Head of caudate nucleus (tissue), 42 donors: Measurements from ENCODE around the gene KIAA0513.

Source experiments
- DNase-seq, 42 donors: peaks; one replicate each; pipeline versions ENCODE4 v3.0.0 to v3.0.0-alpha.2; 2020 to 2021; ENCODE audit warnings: mixed read lengths in 7 of 42
- intact Hi-C: fragments of 100-400 bp; cut with DNase I; formaldehyde crosslinking; loops from one replicate; pipeline ENCODE4 v1.15.0; 2022

Gene KIAA0513

GRCh38 chr16:85027349-85027957 is at the start of gene KIAA0513:
KIAA0513 (plus strand) TSS chr16:85027795; CDS start chr16:85067072, 39,277 bp downstream.
- intact Hi-C loops: no loop called here
- peak; percentile 86 to 99 (median 96) for DNase-seq

GRCh38 chr16:84979516-84979915 is 48.1 kb upstream of the KIAA0513 start:
- no peak for DNase-seq
- intact Hi-C loops: no loop called here

- DNase-seq: peak in 3 of 42 donors; percentile 14 to 53 (median 40)
- intact Hi-C loops: no loop called here
Observed at GRCh38 chr16:84982434-84982833, 45.2 kb upstream of the KIAA0513 start.

DNA sequence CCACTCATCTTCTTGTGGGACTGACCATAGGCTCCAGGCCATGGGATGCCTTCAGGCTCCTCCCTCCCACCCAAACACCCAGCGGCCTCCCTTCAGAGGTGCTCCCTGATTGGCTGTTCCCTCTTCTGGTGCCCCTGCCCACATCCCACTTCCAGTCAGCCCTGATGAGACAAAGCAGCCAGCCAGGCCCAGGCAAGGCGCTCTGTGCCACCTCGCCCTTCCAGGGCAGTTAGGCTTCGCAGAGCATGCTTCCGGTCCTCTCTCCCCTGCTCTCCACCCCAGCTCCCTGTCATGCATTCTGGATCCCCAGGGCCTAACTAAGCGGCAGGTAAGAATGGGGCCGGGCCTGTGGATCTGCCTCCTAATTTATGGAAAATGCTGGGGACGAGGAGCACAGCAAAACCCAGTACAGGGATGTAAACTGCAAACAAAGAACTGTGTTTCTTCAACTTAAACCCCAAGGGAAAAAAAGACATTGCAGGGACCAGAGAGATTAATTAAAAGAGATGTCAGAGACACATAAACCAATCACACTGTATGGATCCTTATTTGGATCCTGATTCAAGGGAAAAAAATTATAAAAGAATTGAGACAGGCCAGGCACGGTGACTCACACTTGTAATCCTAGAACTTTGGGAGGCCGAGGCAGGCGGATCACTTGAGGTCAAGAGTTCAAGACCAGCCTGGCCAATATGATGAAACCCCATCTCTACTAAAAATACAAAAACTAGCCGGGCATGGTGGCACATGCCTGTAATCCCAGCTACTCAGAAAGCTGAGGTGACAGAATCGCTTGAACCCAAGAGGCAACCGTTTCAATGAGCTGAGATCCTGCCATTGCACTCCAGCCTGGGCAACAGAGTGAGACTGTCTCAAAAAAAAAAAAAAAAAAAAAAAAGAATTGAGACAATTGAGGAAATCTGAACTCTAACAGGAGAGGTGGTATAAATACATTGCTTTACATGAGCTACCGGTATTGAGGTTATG is 42.2 kb upstream of the KIAA0513 start:
- intact Hi-C loops: no loop called here
- no peak for DNase-seq

- intact Hi-C loops: no loop called here
- DNase-seq: peak in 41 of 42 donors; percentile 30 to 83 (median 60)
Observed at GRCh38 chr16:84986102-84986501, 41.5 kb upstream of the KIAA0513 start.

GRCh38 chr16:84986879-84987278 is 40.7 kb upstream of the KIAA0513 start:
- no peak for DNase-seq

GRCh38 chr16:84988328-84989080 is 39.1 kb upstream of the KIAA0513 start:
- intact Hi-C loops: no loop called here
- DNase-seq: peak in 2 of 42 donors; percentile 29 to 35

More at GRCh38 chr16:84986879-84987278, 40.7 kb upstream of the KIAA0513 start:
- intact Hi-C loops: no loop called here

- DNase-seq: no peak
- intact Hi-C loops: no loop called here
Observed at GRCh38 chr16:84989749-84990620, 37.6 kb upstream of the KIAA0513 start.

GRCh38 chr16:84990782-84991181 is 36.8 kb upstream of the KIAA0513 start:
- no peak for DNase-seq
- intact Hi-C loops: no loop called here

DNA sequence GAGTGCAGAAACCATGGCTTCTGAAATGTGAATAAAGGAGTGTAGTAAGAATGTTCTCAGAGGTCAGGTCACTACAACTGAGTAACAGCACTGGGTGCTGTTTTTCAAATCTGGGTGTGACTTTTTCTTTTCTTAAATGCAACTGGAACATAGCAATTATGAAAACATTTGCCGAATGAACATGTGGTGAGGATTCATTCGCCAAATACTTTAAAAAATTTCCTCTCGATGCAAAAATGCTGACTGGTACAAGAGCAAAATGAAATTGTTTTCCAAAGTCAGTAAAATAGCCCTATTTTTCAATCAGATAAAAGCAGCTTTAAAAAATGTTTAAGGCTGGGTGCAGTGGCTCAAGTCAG is 34.9 kb upstream of the KIAA0513 start:
- DNase-seq: no peak
- intact Hi-C loops: no loop called here

DNA sequence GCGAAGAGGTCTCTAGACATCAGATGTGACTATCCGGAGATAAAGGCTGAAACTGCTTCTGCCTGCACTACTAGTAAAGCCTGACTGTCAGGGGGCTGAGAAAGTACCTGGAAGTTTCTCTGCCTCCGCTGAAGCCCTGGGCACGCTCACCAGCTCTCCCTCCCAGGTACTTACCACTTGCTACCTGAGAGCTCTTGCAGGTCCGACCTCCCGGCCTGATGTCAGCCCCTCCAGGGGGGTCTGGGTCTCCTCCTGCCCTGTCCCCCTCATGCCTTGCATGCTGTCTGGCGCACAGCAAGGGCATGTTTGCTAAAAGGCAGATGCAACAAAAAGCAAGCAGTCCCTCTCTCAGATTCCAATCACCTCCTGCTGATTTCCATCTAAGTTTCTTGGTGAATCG is 33.7 kb upstream of the KIAA0513 start:
- DNase-seq: no peak
- intact Hi-C loops: no loop called here

DNA sequence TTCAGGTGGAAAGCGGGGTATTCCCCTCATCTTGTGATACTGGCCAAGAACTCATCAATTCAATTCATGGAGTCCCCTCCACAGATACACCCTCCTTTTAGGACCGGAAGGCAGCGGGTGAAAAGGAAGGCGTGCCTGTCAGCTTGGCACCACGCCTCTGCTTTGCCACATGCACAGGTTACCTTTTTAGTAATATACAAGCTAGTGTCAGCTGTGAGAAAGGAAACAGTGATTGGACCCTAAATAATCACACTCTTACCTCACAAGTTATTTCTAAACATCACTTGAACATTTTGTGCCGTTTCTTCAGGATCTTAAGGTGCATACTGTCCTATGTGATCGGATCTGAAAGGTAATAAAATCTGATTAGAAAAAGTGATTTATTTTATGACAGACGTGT is 31.9 kb upstream of the KIAA0513 start:
- DNase-seq: no peak
- intact Hi-C loops: no loop called here

GRCh38 chr16:84996365-84996764 is 31.2 kb upstream of the KIAA0513 start:
- intact Hi-C loops: no loop called here
- no peak for DNase-seq

DNA sequence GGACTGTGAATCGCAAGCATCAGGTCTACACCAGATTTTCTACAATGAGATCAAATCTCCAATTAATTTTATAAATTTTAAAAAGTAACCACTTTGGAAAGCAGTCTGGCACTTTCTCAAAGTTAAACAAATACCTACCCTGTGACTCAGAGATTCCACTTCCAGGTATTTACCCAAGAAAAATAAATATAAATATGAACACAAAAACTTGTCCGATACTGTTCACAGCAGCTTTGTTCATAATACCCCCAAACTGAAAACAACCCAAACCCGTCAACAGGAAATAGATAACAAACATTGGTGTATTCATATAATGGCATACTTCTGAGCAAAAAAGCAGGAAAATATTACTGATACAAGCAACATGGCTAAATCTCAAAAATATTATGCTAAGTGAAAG is 28.4 kb upstream of the KIAA0513 start:
- intact Hi-C loops: no loop called here
- no peak for DNase-seq

- no peak for DNase-seq
- intact Hi-C loops: no loop called here
Observed at GRCh38 chr16:84999857-85000480, 27.6 kb upstream of the KIAA0513 start.

- no peak for DNase-seq
- intact Hi-C loops: no loop called here
Observed at GRCh38 chr16:85002099-85002541, 25.5 kb upstream of the KIAA0513 start.

DNA sequence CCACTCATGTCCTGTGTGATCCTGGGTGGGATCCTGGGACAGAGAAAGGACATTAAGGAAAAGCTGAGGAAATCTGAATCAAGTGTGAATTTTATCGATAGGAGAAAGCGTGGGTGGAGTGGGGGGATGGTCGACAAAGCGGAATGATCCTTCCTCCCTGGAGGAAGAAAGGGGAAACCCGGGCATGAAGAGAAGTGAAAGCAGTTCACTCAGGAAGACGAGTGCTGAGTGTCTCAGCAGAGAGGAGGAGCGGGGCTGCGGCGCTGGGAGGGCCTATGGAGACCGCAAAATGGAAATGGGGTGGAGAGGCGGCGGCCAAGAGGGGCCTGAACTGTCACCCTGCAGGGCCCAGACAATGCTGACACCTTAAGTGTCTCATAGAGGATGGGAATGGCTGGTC is 25.0 kb upstream of the KIAA0513 start:
- DNase-seq: peak in 29 of 42 donors; percentile 14 to 60 (median 36)

DNA sequence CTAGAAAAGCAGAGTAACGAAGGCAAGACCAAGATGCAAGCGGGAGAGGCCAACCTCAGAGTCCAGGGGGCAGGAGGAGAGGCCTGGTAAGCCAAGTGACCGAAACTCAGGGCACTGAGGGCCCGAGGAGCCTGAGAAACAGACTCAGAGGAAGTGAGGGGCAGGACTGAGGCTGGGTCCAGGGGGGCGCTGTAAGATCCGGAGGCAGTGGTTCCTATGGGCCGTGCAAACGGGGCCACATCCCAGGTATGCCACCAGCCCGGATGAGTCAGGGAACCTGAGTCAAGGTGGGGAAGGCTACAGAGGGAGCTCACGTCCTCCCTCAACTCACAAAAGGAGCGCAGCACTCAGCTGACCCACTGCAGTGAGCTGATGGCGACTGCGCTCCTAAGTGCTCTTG is 24.5 kb upstream of the KIAA0513 start:
- intact Hi-C loops: no loop called here
- DNase-seq: no peak

More for the DNA sequence above, 25.0 kb upstream of the KIAA0513 start:
- intact Hi-C loops: no loop called here
